ENCODE measurements around the gene CD8B.

DNA sequence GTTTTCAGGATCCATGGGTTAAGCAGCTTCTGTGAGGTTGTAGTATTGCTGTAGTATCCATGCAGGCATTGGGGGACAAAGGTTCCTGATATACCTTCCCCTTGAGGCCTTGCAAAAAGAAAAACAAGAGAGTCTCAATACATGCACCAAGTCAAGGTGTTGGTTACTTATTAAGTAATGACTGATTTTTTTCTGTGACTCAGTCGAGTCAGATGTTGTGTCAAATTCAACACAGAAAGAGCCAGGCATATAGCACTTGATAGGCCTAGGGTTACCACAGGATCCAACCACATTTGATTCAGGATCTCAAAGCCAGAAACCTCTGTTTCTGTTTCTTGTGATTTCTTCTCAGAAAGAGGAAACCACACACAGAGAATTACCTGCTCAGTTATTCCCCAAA lies 46.1 kb downstream of the CD8B start:
- TF ChIP-seq POLR2A (IDR thresholded peaks at IDR 0.05) = no peak
- TF ChIP-seq, protein P1, sequence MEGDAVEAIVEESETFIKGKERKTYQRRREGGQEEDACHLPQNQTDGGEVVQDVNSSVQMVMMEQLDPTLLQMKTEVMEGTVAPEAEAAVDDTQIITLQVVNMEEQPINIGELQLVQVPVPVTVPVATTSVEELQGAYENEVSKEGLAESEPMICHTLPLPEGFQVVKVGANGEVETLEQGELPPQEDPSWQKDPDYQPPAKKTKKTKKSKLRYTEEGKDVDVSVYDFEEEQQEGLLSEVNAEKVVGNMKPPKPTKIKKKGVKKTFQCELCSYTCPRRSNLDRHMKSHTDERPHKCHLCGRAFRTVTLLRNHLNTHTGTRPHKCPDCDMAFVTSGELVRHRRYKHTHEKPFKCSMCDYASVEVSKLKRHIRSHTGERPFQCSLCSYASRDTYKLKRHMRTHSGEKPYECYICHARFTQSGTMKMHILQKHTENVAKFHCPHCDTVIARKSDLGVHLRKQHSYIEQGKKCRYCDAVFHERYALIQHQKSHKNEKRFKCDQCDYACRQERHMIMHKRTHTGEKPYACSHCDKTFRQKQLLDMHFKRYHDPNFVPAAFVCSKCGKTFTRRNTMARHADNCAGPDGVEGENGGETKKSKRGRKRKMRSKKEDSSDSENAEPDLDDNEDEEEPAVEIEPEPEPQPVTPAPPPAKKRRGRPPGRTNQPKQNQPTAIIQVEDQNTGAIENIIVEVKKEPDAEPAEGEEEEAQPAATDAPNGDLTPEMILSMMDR (IDR thresholded peaks at IDR 0.05 in 4 of 5, conservative IDR thresholded peaks at IDR 0.05 in 1 of 5) = no peak

Measured in gastrocnemius medialis (tissue), 4 donors.